ENCODE measurements around the gene CDH4.

The CDH4 gene

DNA sequence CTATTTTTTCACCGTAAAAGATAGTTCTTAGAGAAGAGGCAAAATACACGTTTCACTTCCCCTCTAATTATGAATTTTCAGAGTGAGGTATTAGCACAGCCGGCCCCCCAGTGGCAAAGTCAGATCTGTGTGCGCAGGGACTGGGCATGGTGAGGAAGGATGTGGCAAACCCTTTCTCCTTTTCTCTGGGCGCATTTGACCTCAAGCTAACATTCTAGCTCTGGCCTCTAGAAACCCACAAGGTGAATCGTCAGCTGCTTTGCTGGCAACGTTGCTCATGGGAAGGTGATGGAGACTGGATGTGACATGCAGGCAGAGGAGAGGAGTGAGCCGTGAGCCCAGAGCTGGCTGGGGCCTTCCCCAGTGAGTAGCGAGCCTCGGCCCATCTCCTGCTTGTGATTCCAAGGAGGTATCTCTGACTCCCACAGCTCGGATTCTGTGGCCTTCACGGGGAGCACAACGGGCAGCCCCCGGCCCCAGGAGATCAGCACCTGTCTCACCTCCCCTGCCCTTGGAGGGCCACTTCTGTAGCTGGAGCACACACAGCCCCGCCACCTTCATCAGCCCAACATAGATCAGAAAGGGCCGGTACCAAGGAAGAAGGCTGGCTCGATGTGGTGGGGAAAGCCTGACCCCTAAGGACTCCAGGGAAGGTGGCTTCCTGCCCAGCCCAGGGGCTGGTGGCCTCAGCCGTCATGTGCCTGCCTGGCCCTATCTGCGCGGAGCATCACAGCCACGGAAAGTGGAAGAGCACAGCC, 660.8 kb downstream of the CDH4 start:
- no peak for DNase-seq

DNA sequence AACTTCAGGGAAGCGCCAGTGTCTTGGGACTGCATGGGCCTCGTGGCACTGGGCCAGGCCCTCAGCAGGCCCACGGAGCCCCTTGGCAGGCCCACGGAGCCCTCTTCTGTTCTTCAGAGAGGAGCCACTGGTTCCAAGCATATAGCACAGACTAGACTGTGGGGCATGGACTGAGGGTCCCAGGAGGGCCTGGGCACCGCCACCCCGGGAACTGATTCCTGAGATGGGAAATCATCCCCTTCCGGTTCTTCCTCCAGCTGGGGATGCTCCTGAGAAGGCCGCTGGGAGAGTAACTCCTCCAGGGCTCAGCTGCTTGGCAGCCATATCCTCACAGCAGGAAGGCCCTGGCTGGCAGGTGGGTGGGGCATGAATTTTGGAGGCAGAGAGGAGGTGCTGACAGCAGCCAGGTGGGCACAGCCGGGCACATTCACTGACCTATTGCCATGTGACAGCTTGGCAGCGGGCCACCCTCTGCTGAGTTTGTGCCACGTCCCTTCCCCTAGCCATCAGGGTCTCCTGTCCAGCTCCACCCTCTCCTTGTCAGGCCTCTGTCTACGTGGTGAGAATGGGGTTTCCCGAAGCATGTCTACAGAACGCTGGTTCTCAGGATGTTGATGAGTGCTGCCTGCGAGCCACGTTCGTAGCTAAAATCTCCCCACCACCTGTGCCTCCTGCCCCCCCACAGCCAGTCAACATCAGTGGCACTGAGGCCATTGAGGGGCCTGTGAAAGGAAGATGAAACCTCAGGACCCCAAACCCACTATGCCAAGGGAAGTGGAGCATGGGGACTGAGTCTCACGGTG, 661.6 kb downstream of the CDH4 start:
- no peak for DNase-seq

DNA sequence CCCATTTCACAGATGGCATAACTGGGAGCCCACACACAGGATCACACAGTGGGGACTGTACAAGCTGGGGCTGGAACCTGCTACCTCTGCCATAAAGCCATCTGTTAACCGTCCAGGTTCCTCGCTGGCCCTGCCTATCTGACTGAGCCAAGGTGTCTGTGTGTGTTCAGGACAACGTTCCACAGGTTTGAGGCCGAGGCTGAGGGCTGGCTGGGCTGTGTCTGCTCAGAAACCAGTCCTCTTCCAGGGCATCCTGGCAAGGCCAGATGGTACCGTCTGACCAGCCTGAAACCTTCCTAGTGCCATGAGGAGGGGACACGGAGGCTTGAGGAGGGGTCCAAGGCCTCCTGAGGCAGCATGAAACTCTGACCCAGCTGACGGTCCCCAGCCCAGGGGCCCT, 663.0 kb downstream of the CDH4 start:
- DNase-seq: no peak

DNA sequence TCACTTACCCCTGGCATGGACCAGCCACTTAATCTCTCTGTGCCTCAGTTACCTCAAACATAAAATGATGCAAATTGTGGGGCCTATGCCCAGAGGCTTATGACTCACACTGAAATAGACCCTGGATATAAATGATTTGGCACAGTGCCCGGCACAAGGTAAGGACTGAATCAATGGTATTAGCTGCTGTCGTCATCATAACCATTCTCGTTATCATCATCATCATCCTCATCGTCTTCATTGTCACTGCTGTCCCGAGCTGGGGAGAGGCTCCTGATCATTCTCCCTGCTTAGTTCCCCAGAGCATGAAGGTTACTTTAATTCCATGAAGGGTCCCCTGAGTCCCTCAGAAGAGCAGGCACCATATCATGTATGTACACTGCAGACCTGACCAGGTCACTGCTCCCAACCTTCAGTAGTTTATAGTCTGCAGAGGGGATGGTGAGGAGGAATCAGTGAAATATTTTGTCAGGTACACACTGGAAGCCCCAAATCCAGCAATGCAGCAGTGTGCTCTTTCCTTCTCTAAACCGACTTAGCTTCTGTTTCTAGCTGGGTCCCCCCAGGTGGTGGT, 664.3 kb downstream of the CDH4 start:
- no peak for DNase-seq

DNA sequence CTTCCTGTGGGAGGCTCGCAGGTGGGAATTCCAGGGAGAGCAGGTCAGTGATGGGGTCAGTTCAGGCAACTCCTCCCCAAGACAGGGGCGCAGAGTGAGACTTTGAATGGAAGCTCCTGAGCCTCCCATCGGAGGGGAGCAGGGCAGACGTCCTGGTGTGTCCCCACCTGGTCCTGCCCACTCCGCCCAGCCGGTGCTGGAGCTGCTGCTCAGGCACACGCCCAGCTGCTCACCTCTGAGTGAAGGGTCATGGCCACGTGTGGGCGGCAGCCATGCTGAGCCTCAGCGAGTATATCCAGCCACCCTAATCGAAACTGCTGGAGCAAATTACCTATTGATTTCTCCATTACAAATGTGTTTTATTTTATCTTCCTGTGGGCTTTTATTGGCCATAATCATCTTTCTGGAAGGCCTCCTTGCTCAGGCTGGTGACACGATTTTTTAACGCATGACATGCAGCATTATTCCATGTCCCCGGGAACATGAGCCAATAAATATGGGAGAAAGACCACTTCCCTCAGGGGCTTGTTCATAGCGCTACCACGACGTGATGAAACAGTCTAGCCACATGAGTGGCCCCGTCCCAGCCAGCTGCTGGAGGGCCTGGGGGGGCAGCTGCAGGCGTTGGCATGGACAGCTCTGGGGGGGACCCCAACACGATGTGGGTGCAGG, 665.5 kb downstream of the CDH4 start:
- DNase-seq: no peak

DNA sequence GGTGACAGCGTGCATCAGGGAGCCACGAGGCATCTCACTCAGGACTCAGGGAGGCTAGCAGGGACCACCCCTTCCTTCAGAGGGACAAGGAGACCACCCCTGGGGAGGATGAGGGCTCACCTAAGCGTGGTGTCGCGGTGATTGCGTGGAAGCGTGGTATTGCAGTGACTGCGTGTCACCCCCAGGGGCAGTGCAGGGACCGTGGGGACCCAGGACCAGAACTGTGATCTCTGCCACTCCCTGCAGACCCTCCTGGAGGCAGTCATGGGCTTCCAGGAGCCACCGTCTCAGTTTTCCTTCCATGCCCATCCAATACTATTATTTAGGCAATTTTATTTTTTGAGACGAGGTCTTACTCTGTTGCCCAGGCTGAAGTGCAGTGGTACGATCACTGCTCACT, 666.5 kb downstream of the CDH4 start:
- DNase-seq: no peak

DNA sequence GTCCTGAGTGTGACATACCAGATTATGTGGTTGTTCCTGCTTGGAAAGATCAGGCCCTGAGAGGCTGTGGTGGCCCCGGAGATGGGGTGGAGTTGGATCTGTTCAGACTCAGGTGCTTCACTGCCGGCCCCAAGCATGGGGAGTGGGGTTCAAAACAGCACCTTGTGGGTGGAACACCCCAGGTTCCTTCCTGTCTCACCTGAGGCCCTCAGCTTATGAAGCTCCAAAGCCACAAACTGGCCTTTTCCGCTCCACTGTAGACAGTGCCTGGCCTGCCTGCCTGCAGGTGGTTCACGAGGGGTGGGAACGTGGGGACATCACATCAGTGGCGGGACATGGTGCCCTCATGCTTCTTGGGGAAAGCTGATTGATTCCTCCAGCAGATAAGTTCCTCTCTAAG, 667.2 kb downstream of the CDH4 start:
- no peak for DNase-seq

DNA sequence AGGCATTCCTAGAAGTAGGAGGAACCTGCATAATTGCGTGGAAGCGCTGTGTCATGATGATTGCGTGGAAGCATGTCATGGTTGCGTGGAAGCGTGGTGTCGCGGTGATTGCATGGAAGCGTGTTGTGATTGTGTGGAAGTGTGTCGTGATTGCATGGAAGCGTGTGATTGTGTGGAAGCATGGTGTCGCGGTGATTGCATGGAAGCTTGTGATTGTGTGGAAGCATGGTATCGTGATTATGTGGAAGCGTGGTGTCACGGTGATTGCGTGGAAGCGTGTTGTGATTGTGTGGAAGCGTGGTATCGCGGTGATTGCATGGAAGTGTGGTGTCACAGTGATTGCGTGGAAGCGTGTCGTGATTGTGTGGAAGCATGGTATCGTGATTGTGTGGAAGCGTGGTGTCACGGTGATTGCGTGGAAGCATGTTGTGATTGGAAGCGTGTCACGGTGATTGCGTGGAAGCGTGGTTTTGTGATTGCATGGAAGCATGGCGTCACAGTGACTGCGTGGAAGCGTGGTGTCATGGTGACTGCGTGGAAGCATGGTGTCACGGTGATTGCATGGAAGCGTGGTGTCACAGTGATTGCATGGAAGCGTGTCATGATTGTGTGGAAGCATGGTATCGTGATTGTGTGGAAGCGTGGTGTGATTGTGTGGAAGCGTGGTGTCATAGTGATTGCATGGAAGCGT, 667.8 kb downstream of the CDH4 start:
- no peak for DNase-seq

DNA sequence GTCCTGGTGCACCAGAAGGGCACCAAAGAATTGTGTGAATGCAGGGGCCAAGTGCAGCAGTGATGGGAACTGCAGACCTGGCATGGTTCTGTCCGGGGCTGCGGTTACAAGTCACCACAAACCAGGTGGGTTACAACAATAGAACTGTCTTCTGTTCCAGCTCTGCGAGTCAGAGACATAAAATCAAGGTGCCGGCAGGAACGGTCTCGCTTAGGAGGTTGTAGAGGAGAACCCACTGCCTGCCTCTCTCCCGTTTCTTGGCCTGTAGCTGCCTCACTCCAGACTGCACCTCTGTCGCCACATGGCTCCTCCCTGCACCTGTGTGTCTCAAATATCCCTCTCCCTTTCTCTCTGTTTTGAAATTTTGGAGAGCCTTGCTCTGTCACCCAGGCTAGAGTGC, 670.4 kb downstream of the CDH4 start:
- DNase-seq: no peak

DNA sequence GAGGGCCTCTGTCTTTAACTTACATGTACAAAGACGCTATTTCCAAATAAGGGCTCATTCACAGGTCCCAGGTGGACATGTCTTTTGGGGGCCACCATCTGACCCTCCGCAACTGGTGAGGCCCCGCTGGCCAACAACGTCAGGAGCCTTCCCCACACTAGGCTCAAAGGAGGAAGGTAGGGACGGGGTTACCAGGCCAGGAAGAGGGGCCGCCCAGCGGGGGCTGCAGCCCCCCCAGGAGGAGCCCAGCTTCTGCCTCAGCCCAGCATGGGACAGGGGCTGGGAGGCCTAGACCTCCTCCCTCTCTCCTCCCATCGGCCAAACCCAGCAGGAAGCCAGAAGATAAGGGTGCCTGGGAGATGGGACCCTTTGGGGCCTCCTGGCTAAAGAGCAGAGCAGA, 670.9 kb downstream of the CDH4 start:
- no peak for DNase-seq

DNA sequence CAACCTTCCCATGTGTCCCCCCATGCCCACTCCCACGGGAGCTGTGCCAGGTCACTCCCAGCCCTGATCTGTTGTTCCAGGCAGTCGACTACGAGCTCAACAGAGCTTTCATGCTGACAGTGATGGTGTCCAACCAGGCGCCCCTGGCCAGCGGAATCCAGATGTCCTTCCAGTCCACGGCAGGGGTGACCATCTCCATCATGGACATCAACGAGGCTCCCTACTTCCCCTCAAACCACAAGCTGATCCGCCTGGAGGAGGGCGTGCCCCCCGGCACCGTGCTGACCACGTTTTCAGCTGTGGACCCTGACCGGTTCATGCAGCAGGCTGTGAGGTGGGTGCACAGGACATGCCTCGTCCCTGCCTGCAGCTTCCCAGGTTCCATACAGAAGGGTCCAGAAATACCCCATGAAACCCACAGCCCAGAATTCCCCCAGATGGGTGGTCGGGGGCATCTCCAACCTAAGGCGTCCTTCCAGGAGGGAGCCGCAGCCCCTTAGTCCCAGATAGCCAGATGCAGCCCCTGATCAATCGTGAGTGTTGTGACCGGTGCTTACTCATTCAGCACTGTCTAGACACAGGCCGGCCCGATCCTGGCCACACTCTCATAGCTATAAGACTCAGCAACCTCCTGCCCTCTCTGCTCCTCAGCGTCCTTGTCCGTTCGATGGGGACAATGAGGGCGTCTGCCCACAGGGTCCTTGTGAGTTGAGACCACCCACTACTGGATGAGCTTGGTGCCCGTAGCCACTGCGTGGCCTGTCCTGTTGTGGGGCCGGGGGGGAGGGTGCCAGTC, 671.5 kb downstream of the CDH4 start:
- DNase-seq: no peak

DNA sequence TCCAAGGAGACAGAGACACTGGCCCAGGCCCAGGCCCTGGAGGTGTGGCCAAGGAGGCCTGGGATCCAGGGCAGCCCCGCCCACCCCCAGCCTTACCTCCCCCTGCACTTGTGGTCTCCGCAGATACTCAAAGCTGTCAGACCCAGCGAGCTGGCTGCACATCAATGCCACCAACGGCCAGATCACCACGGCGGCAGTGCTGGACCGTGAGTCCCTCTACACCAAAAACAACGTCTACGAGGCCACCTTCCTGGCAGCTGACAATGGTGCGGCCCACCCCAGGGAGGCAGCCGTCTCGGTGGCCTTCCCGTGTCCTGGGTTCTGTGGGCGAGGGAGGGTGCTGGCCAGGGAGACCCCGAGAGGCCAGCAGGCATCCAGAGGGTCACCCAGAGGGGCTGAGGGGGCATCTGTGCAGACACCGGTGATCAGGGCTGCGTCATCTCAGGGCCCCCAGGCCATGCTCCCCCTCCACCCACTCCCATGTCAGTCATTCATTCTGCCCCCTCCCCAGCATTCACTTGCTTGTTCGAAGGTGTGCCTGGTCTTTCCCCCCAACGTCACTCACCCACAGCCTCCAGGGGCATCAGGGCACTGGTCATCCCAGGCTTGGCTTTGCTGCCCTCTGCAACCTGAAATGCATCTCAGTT, 672.3 kb downstream of the CDH4 start:
- DNase-seq: no peak

DNA sequence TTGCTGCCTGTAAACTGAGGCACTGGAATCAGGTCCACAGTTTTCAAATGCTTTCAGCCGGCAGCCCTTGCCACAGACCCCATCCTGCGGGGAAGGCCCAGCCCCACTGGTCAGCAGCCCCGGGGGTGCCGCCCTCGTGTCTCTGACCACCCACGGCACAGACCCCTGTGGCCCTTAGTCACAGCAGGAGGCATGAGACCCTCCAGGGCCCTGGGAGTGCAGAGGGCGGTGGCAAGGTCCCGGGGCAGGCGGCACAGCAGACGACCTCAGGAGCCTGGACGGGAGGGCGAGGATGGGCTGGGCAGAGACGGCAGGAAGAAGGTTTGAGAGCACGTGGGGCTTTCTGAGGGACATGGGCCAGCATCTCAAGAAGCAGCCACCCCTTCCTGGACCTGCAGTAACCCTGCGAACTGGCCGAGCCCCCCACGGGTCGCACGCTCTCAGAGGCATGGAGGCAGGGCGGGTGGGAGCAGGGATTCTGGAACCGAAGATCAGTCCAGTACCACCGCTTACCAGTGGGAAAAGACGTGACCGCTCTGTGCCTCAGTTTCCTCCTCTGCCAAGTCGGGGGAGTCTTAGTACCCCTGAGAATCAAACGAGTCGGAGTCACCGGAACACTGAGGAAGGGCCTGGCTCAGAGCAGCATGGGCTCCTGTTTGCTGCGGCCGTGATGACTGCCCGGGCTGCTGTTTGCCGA, 672.9 kb downstream of the CDH4 start:
- DNase-seq: no peak

DNA sequence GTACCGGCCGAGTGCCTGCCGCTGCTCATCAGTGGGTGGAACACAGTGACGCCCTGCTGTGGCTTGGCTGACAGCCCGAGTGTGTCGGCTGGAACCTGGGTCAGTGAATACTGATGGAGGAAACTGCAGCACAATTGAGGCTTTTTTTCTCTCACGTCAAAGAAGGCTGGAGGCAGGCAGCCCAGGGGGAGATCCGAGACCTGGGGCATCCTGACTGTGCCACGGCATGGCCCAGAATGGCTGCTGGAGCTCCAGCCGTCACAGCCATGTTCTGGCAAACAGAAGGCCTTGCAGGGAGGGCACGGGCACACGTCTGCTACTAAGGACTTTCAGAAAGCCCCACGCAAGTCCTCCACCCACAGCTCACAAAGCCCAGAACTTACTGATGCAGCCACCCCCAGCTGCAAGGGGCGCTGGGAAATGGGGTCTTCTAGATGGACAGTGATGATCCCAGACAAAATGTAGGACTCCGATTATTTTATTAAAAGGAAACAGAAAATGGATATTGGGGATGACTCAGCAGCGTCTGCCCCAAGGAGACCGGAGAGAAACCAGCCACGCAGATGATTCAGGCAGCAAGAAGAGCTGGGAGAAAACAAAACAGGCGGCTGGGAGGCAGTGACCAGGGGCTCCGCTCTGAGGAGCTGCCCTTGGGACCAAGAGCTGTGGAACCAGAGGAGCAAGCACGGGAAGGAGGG, 673.6 kb downstream of the CDH4 start:
- DNase-seq: no peak

DNA sequence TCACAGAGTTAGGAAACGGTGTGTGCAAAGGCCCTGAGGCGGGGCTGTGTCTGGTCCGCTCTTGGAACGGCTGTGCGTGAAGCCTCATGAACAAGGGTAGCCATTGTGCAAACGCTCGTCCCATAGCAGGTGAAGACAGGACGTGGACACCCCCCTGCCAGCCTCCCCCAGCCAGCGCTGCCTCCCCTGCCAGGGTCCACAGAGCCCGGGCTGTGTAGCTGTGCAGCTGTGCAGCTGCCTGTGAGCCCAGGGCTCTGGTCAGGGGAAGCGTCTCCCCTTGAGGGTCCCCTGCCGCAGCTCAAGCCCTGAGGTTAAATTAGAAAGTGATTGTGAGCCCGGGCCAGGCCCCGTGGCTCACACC, 674.2 kb downstream of the CDH4 start:
- DNase-seq: no peak

DNA sequence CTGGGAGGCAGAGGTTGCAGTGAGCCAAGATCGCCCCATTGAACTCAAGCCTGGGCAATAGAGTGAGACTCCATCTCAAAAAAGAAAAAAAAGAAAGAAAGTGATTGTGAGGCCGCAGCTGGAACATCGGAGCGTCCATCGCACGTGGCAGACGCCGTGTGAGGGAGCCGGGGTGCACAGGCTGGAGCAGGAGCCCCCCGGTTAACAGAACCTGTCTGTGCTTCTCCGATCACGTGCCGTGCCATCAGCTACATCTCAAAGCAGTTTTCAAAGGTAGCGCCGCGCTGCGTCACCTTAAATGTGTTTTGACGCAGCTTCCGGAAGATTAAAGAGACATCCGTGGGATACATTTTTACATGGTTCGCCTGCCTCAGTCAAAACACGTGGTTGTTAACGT, 674.7 kb downstream of the CDH4 start:
- DNase-seq: no peak

DNA sequence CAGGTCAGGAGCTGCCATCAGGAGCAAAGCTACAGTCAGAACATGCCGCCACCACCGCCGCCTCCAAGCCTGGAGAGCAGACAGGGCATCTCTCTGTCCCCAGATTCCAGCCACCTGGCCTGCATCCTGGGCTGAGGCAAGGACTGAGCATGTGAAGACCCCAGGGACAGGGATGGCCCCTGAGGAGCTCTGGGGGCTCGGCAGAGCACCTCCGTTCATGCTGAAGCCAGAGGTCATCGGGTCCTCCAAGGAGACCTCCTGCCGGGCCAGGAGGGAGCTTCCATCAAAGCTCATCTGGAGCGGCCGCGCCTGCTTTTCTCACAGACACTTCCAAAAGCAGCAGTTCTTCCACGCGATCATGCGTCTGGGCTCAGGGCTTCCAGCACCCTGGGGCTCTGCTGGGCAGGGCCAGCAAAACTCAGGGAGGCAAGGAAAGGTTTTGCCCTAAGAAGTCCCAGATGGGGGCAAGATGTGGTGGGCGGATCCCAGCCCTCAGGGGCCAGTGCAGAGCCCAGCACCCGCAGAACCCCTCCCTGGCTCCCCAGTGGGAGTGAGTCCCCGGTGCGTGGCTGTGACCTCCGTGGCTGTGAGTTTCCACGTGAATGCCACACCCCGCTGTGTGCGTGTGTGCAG, 675.2 kb downstream of the CDH4 start:
- no peak for DNase-seq

DNA sequence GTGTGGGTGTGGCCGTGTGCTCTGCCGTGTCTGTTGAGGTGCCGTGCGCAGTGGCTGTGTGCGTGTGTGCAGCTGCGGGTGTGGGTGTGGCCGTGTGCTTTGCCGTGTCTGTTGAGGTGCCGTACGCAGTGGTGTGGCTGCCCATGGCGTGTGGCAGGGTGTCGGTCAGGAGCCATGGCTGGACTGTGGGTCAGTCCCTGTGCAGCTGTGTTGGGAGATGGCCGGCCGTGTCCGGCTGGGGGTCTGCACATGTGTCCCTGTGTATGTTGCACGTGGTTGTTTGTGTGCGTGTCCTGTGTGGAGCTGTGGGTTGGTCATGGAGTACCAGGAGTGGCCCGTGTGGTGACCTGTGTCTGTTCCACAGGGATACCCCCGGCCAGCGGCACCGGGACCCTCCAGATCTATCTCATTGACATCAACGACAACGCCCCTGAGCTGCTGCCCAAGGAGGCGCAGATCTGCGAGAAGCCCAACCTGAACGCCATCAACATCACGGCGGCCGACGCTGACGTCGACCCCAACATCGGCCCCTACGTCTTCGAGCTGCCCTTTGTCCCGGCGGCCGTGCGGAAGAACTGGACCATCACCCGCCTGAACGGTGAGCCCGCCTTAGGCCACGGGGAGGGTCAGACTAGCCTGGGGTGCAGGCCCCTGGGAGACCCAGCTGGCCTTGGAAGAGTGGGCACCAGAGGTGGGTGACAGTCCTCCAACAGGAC, 675.9 kb downstream of the CDH4 start:
- DNase-seq: no peak

DNA sequence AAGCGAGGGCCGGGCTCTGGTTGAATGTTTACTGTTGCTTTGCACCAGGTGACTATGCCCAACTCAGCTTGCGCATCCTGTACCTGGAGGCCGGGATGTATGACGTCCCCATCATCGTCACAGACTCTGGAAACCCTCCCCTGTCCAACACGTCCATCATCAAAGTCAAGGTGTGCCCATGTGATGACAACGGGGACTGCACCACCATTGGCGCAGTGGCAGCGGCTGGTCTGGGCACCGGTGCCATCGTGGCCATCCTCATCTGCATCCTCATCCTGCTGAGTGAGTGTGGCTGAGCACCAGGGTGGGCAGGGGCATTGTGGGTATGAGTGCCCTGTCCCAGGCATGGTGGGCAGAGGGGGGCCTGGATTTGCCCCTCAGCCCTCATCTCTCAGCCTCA, 677.5 kb downstream of the CDH4 start:
- DNase-seq: no peak

Measured in CD4-positive, alpha-beta T cell treated with Interleukin-17A for 1 hour (primary cell).